GM12878 (cell line): ENCODE data around the gene CYP20A1. TPM values are rescaled to one million over a fixed set of nuclear protein-coding genes. Genes with fewer than 3 reads are reported as not detected.

Experiments used
- ATF3 ChIP-seq: IDR thresholded peaks from 2 replicates; pipeline ENCODE4 v1.6.1; 2011; ENCODE audit warnings: low read depth, mild to moderate bottlenecking, low read length, moderate library complexity, borderline replicate concordance; ENCODE audit errors: extremely low read depth
- E2F8 ChIP-seq: fragments of 450-650 bp; IDR thresholded peaks from 2 replicates; pipeline ENCODE4 v1.6.1; 2018; ENCODE audit warnings: mild to moderate bottlenecking, low read depth, moderate library complexity; ENCODE audit not compliant: partially characterized antibody
- KAT2A ChIP-seq: conservative IDR thresholded peaks from 2 replicates; pipeline ENCODE4 v1.6.1; 2011; ENCODE audit warnings: low read depth, low read length; ENCODE audit not compliant: control insufficient read depth
- MYC ChIP-seq: IDR thresholded peaks from 2 replicates; pipeline ENCODE4 v1.6.1; 2011; ENCODE audit warnings: mild to moderate bottlenecking, low read length, moderate library complexity, inconsistent platforms; ENCODE audit not compliant: insufficient read depth, insufficient replicate concordance, insufficient read length, severe bottlenecking
- NFYB ChIP-seq: IDR thresholded peaks from 2 replicates; pipeline ENCODE4 v1.6.1; 2011; ENCODE audit warnings: low read depth, mild to moderate bottlenecking, low read length, improper control_type of control experiment, moderate library complexity; ENCODE audit not compliant: insufficient read depth
- NR2C2 ChIP-seq: IDR thresholded peaks from 2 replicates; pipeline ENCODE4 v1.6.1; 2011; ENCODE audit warnings: borderline replicate concordance, low read depth; ENCODE audit not compliant: control insufficient read depth, insufficient read length
- PKNOX1 ChIP-seq: fragments of 450-650 bp; IDR thresholded peaks from 2 replicates; pipeline ENCODE4 v1.6.1; 2016; ENCODE audit warnings: mild to moderate bottlenecking
- SMC3 ChIP-seq: IDR thresholded peaks from 2 replicates; pipeline ENCODE4 v1.6.1; 2011; ENCODE audit warnings: low read length, improper control_type of control experiment, borderline replicate concordance
- STAT3 ChIP-seq: IDR thresholded peaks from 2 replicates; pipeline ENCODE4 v1.6.1; 2011; ENCODE audit warnings: low read depth, low read length, improper control_type of control experiment
- ZBTB40 ChIP-seq: fragments of 450-650 bp; IDR thresholded peaks from 2 replicates; pipeline ENCODE4 v1.6.1; 2016; ENCODE audit warnings: mild to moderate bottlenecking, moderate library complexity, borderline replicate concordance
- polyA plus RNA-seq, 11 experiments: library from polyadenylated mRNA; depleted of rRNA in 4 of 11; unstranded in 6 of 11; stranded (reverse) in 5 of 11; fragments of >200 nt; fragmentation: Nextera tagmentation in 4 of 11; fragmentation: Illumina TruSeq in 1 of 11; extraction: Ambion mirVana in 4 of 11; extraction: Trizol in 1 of 11; gene quantifications; 1 replicate in 1 of 11; 2 replicates in 10 of 11; pipeline versions ENCODE4 v1.2.1 to v1.2.3, GENCODE V29; 2011 to 2016; ENCODE audit warnings: inconsistent platforms in 2 of 11, missing spikeins in 2 of 11, low read depth in 1 of 11
- total RNA-seq, 4 experiments: library from RNA; depleted of rRNA in 3 of 4; stranded (reverse); fragments of >200 nt in 3 of 4; fragmentation: Illumina TruSeq in 1 of 4; extraction: Trizol in 1 of 4; gene quantifications; 2 replicates each; pipeline versions ENCODE4 v1.2.1 to v1.2.3, GENCODE V29; 2013 to 2021

The CYP20A1 gene
- total and polyA plus RNA-seq, 10 of the 15 experiments (the other 5 are each of a cell fraction or from before 2014, with no cell fraction given), result 8.3 to 19.1 (median 12.9) TPM

- no peak for TF ChIP-seq MYC
- TF ChIP-seq STAT3, result no peak
- TF ChIP-seq ZBTB40, result no peak
- TF ChIP-seq SMC3, result no peak
- no peak for TF ChIP-seq ATF3
- no peak for TF ChIP-seq NR2C2
- TF ChIP-seq KAT2A, result no peak
- no peak for TF ChIP-seq NFYB
- no peak for TF ChIP-seq PKNOX1
- no peak for TF ChIP-seq E2F8
Observed at GRCh38 chr2:203352604-203353255, 113.9 kb downstream of the CYP20A1 start (continued).
